ENCODE results near the gene STAT1.

- no peak for TF ChIP-seq POLR2A (IDR thresholded peaks at IDR 0.05)
- TF ChIP-seq CTCF (IDR thresholded peaks at IDR 0.05) = no peak
- no peak for TF ChIP-seq POLR2AphosphoS5 (IDR thresholded peaks at IDR 0.05)
Observed at GRCh38 chr2:190987938-190988337, 26.0 kb downstream of the STAT1 start.
